A673 (cell line): Measurements from ENCODE around the gene BABAM1. TPM values are rescaled to one million over a fixed set of nuclear protein-coding genes. Genes with fewer than 3 reads are reported as not detected.

Experiments
- BruUV-seq: library from RNA; stranded (reverse); fragments of 400-500 nt; replicated peaks from 2 replicates; lab custom pipeline; 2021; lab: Mats Ljungman, UMichigan
- CTCF ChIA-PET: fragments of 300-600 bp; sonication (Branson Sonifier 250); formaldehyde crosslinking; loops from one replicate; lab custom pipeline; 2022; ENCODE audit warnings: antibody characterized with exemption; lab: Charles Lee
- POLR2A ChIA-PET: fragments of 300-600 bp; sonication (Branson Sonifier 250); formaldehyde crosslinking; loops from one replicate; lab custom pipeline; 2022; ENCODE audit warnings: antibody characterized with exemption; ENCODE audit not compliant: low non-redundant PET; lab: Charles Lee
- DNase-seq: peaks from one replicate; pipeline ENCODE4 v3.0.0-alpha.2; 2015; ENCODE audit warnings: low spot score
- H3K27ac ChIP-seq: fragments of 200-600 bp; sonication (generic); 2 replicates; pipeline ENCODE4 v1.5.1; 2016; ENCODE audit warnings: mixed run types, low read depth, mild to moderate bottlenecking, mixed read lengths, antibody characterized with exemption, low read length; ENCODE audit not compliant: poor library complexity, severe bottlenecking
- H3K27me3 ChIP-seq: fragments of 200-600 bp; sonication (generic); replicated peaks from 2 replicates; pipeline ENCODE4 v1.6.1; 2017; ENCODE audit warnings: mixed run types, low read depth, mild to moderate bottlenecking, mixed read lengths, antibody characterized with exemption, low read length; ENCODE audit not compliant: insufficient read depth, poor library complexity
- H3K36me3 ChIP-seq: fragments of 200-600 bp; sonication (generic); 2 replicates; pipeline ENCODE4 v1.6.1; 2016; ENCODE audit warnings: mixed run types, mild to moderate bottlenecking, mixed read lengths, antibody characterized with exemption, low read length; ENCODE audit not compliant: insufficient read depth, poor library complexity, severe bottlenecking
- H3K4me1 ChIP-seq: fragments of 200-600 bp; sonication (generic); 2 replicates; pipeline ENCODE4 v1.6.1; 2017; ENCODE audit warnings: mixed run types, mild to moderate bottlenecking, mixed read lengths, antibody characterized with exemption, low read length; ENCODE audit not compliant: insufficient read depth, poor library complexity, severe bottlenecking
- H3K4me3 ChIP-seq: fragments of 200-600 bp; sonication (generic); 2 replicates; pipeline ENCODE4 v1.5.1; 2016; ENCODE audit warnings: low read depth, mixed run types, mild to moderate bottlenecking, mixed read lengths, low read length; ENCODE audit not compliant: poor library complexity, severe bottlenecking
- H3K9me3 ChIP-seq: fragments of 200-600 bp; sonication (generic); 2 replicates; pipeline ENCODE4 v1.6.1; 2016; ENCODE audit warnings: mixed run types, low read depth, mild to moderate bottlenecking, mixed read lengths, antibody characterized with exemption, low read length; ENCODE audit not compliant: poor library complexity, severe bottlenecking
- CTCF ChIP-seq: fragments of 300-800, 200-600 bp; sonication (generic); conservative IDR thresholded peaks from 2 replicates; pipeline ENCODE4 v1.5.1; 2017; ENCODE audit warnings: low read depth, mild to moderate bottlenecking, antibody characterized with exemption, low read length, moderate library complexity, mixed read lengths
- EZH2 ChIP-seq: fragments of 200-600 bp; sonication (generic); IDR thresholded peaks from 2 replicates; pipeline ENCODE4 v1.6.1; 2017; ENCODE audit warnings: borderline replicate concordance, low read depth, mild to moderate bottlenecking, mixed read lengths, antibody characterized with exemption, low read length; ENCODE audit not compliant: poor library complexity, severe bottlenecking
- intact Hi-C: fragments of 100-400 bp; cut with micrococcal nuclease; formaldehyde crosslinking; loops from one replicate; pipeline ENCODE4 v1.10.0; 2022; ENCODE audit not compliant: unreplicated experiment
- total RNA-seq: library from RNA; stranded (reverse); gene quantifications from 2 replicates; pipeline ENCODE4 v1.2.3, GENCODE V29; 2021

Gene BABAM1
- total RNA-seq, 1 experiment from 2014 or later: 147 TPM

GRCh38 chr19:17306285-17306714 lies 39.1 kb downstream of the BABAM1 start:
- Histone ChIP-seq H3K4me3 (peak overlapping the region; percentile 70), H3K36me3 (no peaks in the 10 kb centered on the region), H3K9me3 (no peaks in the 10 kb centered on the region), H3K4me1 (peaks cover 19% of the 10 kb centered on the region), H3K27ac (peak overlapping the region; percentile 85), H3K27me3 (no peaks in the 10 kb centered on the region)
- TSS peak; percentile 24 for BruUV-seq
- ChIA-PET CTCF (interaction anchor here (0.6 to 0.7 kb wide), 4 partner anchors 13 to 716 kb away, joined by 3 to 10 read pairs (median 4); no protein-coding TSS in a partner anchor), POLR2A (no interaction called here)
- TF ChIP-seq CTCF: no peak
- TF ChIP-seq EZH2: no peak
- DNase-seq: no peak
- intact Hi-C loops: no loop called here

DNA sequence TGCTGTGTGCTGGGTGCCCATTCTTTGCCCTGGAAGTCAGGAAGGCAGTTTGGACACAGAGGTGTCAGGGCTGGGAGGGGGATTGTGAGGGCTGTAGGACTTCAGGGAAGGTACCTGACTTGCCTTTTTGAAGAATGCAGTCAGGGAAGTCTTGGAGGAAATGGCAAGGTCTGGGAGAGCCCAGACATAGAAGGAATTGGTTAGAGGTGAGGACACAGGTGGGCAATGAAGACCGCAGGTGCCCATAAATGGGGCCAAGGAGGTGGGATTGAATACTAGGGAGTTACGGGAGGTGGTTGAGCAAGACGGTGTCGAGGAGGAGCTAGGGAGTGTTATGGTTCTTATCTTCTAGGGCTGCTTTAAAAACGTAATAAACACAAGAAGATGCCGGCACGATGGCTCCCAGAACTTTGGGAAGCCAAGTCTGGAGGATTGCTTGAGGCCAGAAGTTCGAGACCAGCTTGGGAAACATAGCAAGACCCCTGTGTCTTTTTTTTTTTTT lies 40.7 kb downstream of the BABAM1 start:
- TF ChIP-seq CTCF (no peak), EZH2 (no peak)
- ChIA-PET CTCF (no interaction called here), POLR2A (no interaction called here)
- intact Hi-C loops: no loop called here
- H3K36me3 ChIP-seq: peaks cover 3% of the 10 kb centered on the region
- no peak for DNase-seq
- no peak overlapping the region for H3K4me3 ChIP-seq
- no TSS peak for BruUV-seq
- H3K9me3 ChIP-seq: no peaks in the 10 kb centered on the region
- no peaks in the 10 kb centered on the region for H3K27me3 ChIP-seq
- peaks cover 19% of the 10 kb centered on the region for H3K4me1 ChIP-seq
- H3K27ac ChIP-seq: no peak overlapping the region

GRCh38 chr19:17309198-17309964 lies 42.1 kb downstream of the BABAM1 start, which contains the start of gene DDA1:
Gene DDA1, plus strand, starts transcription at chr19:17309563. Its CDS starts 92 bp downstream, at chr19:17309655.
- no peak for TF ChIP-seq EZH2
- no peak for TF ChIP-seq CTCF
- peak within 1 kb of the TSS; percentile 81 for H3K27ac ChIP-seq
- no peaks in the 10 kb centered on the region for H3K9me3 ChIP-seq
- TSS peak; percentile 43 for BruUV-seq
- ChIA-PET CTCF (interaction anchor here (0.6 kb wide), 1 partner anchor 110 kb away, joined by 3 read pairs; the partner anchor contains the start of gene MVB12A), POLR2A (interaction anchor here (0.5 to 0.8 kb wide), 3 partner anchors 25 to 277 kb away, joined by 4 to 13 read pairs (median 9); partner anchors contain the start of gene ANO8)
- H3K27me3 ChIP-seq: no peaks in the 10 kb centered on the region
- peak; percentile 100 for DNase-seq
- peak within 1 kb of the TSS; percentile 93 for H3K4me3 ChIP-seq
- intact Hi-C loops: no loop called here
- H3K4me1 ChIP-seq: peaks cover 9% of the 10 kb centered on the region
- H3K36me3 ChIP-seq: peaks cover 10% of the 10 kb centered on the region
